Measurements from ENCODE around the gene NECTIN1. TPM values are rescaled to one million over a fixed set of nuclear protein-coding genes. Genes with fewer than 3 reads are reported as not detected.
A peak's percentile ranks its signal among the peaks of the same experiment; 100 is the strongest.

Gene NECTIN1
- total RNA-seq, 1 donor from 2014 or later, result 20.6 TPM

- DNase-seq (no peak), ATAC-seq (no peak)
- intact Hi-C loops (cut with micrococcal nuclease), result no loop called here
Measured at GRCh38 chr11:119664701-119665420, 64.1 kb downstream of the NECTIN1 start.

- DNase-seq (no peak), ATAC-seq (no peak)
- intact Hi-C loops (cut with micrococcal nuclease), result no loop called here
Measured at GRCh38 chr11:119664063-119664572, 64.9 kb downstream of the NECTIN1 start.

GRCh38 chr11:119663279-119663678, 65.7 kb downstream of the NECTIN1 start:
- intact Hi-C loops (cut with micrococcal nuclease), result no loop called here
- DNase-seq, result no peak
- no peak for ATAC-seq

DNA sequence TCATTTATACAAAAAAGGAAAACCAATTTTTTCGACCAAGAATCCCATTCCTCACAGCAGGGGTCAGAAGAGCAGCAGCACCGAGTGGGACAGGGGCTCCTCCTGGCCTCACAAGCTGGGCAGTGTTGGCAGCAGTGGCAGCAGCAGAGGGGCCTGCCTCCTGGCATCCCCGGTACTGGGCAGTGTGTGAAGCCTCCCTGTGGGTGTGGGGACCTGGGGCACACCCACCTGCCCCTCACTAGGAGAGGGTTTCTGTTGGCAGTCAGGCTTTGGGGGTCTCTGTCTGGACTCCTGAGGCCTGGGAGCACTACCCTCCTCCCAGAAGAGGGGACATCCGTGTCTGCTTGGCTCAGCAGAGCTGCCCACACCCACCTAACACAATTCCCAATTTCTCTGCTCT, 67.8 kb downstream of the NECTIN1 start:
- ATAC-seq, result no peak
- DNase-seq, result peak; percentile 6
- intact Hi-C loops (cut with micrococcal nuclease), result no loop called here

DNA sequence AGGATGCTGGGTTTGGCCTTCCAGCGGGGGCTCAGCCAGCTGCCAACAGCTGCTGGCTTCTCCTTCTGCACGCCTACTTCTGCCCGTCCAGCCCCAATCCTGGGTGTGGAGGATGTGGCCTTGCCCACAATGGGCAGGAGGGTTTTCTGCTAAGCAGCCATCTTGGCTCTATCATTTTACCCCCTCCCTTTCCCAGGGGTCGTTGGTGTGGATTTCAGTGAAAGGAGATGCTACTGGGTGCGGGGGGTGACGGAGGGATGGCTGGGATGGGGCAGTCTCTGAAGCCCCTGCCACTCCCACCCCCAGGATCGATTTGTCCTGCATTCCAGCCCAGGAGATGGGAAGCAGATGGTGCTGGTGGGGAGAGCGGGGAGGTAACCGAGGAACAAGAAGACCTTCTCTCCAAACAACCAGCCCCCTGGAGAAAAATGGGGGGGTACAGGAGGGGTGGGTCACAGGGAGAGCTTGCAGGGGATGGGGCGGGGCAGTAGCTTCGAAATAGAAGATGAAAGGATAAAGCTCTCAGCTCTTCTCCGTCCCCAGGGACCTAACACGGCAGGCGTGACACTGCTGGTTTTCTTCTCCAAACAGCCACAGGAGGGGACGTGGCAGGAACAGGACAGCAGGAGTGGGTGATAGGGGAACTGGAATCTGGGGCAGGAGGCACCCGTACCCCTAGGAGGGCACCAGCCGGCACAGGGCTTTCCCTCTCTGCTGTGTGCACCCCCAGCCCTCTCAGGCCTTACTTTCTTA, 68.9 kb downstream of the NECTIN1 start:
- DNase-seq, result peak; percentile 13
- no peak for ATAC-seq
- intact Hi-C loops (cut with micrococcal nuclease), result no loop called here

DNA sequence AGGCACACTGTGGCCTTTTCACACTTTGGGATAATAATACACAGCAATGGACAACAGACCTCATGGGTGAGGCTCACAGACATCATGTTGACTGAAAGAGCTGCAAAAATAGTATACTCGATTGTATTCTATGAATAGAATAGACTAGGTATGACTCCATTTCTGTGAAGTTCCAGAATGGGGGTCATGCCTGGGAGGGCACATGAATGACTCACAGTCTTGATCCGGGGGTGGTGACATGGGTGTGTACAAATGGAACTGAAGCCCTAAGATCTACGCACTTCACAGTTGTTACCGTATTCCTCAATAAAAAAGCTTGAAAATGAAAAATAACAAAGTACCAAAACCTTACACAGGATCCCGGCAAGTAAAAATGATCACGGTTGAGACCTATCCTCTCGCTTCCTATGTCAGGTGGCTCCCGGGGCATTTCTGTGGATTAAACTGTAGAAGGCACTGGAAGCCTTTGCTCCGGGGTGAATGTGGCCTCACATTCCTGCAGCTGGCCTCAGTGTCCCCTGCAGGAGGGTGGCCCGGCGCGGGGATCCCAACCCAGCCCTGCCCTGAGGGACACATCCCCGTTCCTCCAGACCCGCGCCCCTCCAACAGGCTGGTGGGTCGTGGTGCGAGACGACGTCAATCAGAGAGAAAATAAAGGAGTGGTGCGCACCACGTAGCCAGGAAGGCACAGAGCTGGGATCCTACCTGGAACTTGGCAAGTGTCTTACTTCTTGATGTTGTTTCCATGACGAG, 75.9 kb downstream of the NECTIN1 start:
- DNase-seq (no peak), ATAC-seq (no peak)
- intact Hi-C loops (cut with micrococcal nuclease), result no loop called here

- intact Hi-C loops (cut with micrococcal nuclease), result no loop called here
- DNase-seq (peak; percentile 26), ATAC-seq (peak; percentile 44)
Measured at GRCh38 chr11:119651802-119652584, 77.0 kb downstream of the NECTIN1 start.

GRCh38 chr11:119650251-119650650, 78.7 kb downstream of the NECTIN1 start:
- DNase-seq, result no peak
- intact Hi-C loops (cut with micrococcal nuclease), result no loop called here
- no peak for ATAC-seq

- intact Hi-C loops (cut with micrococcal nuclease), result no loop called here
Measured at GRCh38 chr11:119647254-119647653, 81.7 kb downstream of the NECTIN1 start.

GRCh38 chr11:119645018-119645417, 84.0 kb downstream of the NECTIN1 start:
- ATAC-seq (peak; percentile 14), DNase-seq (no peak)
- intact Hi-C loops (cut with micrococcal nuclease), result no loop called here

More at GRCh38 chr11:119647254-119647653, 81.7 kb downstream of the NECTIN1 start:
- DNase-seq, result no peak
- no peak for ATAC-seq

DNA sequence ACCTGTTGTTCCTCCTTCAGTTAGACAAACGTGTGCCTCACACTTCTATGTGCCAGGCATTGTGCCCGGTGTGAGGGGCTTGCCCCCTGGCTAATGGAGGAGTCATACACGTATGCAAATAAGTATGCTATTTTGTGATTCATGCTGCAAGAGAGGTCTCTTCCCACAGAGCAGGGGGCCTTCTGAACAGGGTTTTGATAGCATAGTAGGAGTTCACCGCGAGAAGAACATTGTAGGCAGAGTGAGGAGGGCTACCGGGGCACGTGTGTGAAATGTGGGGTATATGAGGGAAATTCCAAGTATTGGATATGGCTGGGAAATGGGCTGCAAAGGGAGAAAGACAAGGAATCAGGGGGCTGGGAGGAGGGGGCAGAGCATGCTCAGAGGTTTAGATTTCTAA, 84.5 kb downstream of the NECTIN1 start:
- intact Hi-C loops (cut with micrococcal nuclease), result no loop called here
- ATAC-seq (no peak), DNase-seq (no peak)

DNA sequence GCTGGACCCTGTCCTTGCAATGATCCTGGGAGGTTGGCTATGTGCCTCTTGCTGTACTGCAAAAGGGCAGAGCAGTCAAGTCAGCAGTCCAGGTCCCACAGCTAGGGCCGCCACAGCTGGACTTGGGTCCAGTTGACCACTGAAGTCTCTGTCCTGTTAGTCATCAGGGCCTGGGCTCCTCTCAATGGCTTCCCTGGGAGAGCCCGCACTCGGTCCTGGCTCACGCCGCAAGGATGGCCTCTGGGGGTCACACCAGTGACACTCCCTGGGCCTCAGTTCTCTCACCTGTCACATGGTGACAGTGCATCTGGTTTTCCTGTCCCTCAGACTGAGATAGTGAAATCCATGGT, 85.1 kb downstream of the NECTIN1 start:
- intact Hi-C loops (cut with micrococcal nuclease), result no loop called here
- DNase-seq (no peak), ATAC-seq (no peak)

DNA sequence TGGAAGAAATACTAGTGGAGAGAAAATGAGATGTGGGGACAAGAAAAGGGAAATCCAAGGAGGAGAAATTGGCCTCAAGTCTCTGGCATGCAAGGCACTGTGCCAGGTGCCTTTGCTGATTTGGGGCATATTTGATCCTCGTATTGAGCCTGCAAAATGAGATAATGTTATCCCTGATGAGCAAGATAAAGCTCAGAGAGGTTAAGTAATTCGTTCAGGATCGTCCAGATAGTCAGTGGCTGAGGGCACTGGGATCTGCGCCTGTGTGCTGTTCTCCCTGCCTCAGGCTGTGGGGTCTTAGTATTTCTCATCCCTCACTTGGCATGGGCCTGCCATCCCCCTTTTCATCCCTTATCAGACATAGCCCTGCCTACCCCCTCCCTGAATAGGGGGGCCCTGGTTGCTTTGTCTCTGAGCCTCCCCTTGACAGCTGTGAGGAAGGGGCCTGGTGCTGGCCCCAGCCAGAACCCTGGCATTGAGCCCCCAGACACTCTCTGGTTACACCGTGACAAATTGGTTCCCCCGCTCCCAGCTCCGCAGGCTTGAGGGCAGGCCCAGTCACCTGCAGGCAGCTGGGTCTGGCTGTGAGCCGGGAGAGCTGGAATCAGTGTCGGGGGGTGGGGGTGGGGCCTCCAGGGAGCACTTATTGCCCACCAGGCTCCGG, 85.7 kb downstream of the NECTIN1 start:
- DNase-seq, result no peak
- ATAC-seq, result no peak

GRCh38 chr11:119641983-119642745, 86.8 kb downstream of the NECTIN1 start:
- intact Hi-C loops (cut with micrococcal nuclease), result no loop called here
- DNase-seq (no peak), ATAC-seq (peak; percentile 27)

More for the DNA sequence above, 85.7 kb downstream of the NECTIN1 start:
- intact Hi-C loops (cut with micrococcal nuclease), result no loop called here

DNA sequence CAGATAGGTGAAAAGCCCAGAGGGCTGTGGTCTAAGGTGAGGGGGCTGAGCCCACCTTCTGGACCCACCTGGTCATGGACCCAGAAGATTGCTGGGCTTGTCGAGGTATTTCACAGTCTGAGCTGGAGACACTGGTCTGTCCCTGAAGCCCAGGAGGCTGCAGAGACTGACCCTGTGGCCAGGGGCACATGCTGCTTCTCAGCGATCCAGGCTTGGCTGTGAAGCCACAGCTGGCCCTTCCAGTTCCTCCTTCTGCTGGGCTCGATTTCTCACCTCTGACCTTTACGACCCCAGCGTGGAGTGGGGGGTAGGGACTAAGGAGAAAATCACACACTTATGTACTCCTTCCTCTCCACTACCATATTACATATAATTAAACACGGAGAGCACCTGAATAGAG, 88.5 kb downstream of the NECTIN1 start:
- DNase-seq, result no peak
- intact Hi-C loops (cut with micrococcal nuclease), result no loop called here
- no peak for ATAC-seq

GRCh38 chr11:119639642-119640205, 89.3 kb downstream of the NECTIN1 start:
- ATAC-seq (no peak), DNase-seq (no peak)
- intact Hi-C loops (cut with micrococcal nuclease), result no loop called here

- no peak for ATAC-seq
- no peak for DNase-seq
- intact Hi-C loops (cut with micrococcal nuclease), result no loop called here
Measured at GRCh38 chr11:119638851-119639250, 90.1 kb downstream of the NECTIN1 start.

DNA sequence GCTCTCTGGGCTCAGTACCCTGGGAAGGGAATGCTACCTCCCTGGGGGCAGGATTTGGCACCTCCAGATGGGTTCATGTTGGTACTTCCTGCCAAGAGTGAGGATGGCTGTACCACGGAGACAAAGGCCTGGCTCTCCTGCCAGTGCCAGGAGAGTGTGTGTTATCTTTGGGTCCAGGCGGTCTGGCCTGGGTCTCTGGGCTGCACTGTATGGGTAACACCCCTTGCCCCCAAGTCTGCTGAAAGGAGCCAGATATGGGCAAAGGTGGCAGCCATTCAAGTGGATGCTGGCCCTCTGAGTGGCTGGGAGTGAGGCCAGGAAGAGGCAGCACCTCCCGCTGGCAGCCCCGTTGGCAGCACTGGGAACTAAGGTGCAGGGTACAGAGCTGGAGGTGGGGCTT, 91.5 kb downstream of the NECTIN1 start:
- no peak for DNase-seq
- no peak for ATAC-seq
- intact Hi-C loops (cut with micrococcal nuclease), result no loop called here

Data from left ventricle myocardium superior (tissue), 1 donor.